ENCODE results near the gene PRR5L.

DNA sequence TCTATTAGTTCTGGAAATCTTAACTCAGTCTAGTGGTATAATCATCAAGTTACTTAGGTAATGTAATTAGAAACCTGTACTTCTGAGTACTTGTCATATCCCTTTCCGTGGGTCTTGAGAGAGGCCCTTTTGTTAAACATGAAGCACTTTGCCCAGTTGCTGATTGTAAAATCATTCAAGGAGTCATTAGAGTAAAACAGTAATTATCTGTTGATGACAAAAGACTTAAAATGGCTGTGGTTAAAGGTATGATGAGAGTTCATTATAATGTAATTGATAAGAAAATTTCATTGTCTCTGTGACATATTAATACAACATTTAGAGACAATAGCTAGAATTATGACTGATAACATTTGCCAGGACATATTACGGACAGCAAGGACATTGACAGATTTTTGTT is 34.3 kb downstream of the PRR5L start:
- TF ChIP-seq EP300 (IDR thresholded peaks at IDR 0.05) (no peak), POLR2A (IDR thresholded peaks at IDR 0.05) (no peak)
- TF ChIP-seq, protein P1, sequence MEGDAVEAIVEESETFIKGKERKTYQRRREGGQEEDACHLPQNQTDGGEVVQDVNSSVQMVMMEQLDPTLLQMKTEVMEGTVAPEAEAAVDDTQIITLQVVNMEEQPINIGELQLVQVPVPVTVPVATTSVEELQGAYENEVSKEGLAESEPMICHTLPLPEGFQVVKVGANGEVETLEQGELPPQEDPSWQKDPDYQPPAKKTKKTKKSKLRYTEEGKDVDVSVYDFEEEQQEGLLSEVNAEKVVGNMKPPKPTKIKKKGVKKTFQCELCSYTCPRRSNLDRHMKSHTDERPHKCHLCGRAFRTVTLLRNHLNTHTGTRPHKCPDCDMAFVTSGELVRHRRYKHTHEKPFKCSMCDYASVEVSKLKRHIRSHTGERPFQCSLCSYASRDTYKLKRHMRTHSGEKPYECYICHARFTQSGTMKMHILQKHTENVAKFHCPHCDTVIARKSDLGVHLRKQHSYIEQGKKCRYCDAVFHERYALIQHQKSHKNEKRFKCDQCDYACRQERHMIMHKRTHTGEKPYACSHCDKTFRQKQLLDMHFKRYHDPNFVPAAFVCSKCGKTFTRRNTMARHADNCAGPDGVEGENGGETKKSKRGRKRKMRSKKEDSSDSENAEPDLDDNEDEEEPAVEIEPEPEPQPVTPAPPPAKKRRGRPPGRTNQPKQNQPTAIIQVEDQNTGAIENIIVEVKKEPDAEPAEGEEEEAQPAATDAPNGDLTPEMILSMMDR (IDR thresholded peaks at IDR 0.05) = no peak

Data from tibial nerve (tissue), 4 donors.